ENCODE measurements around the gene ILDR1.

Gene ILDR1

DNA sequence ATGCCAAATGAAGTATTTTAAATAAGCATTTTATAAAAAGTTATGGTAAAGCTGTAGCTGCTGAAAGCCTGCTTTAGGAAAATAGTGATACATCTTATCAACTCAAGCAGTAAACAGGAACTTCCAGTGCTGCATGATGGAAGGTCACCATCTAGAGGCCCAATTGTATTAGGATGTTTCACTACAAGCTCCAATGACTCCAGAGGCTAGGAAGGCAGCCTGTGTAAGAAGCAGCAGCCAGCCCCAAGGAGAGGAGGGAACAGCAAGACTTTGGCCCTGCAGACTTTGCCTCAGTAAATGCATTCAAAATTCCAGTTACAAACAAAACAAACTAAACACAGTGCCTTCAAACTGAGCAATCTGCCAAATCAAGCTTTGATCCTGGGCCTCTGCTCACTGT is 32.1 kb downstream of the ILDR1 start:
- Histone ChIP-seq H2AFZ (ENCODE audit: low read depth, low read length) (no peak overlapping the region), H3K9me3 (ENCODE audit: insufficient read depth, low read length) (no peaks in the 10 kb centered on the region), H3K4me3 (ENCODE audit: low read length) (no peak overlapping the region), H3K9ac (ENCODE audit: low read length) (no peak overlapping the region), H3K79me2 (ENCODE audit: low read length) (no peaks in the 10 kb centered on the region), H3K27ac (ENCODE audit: low read length) (no peak overlapping the region), H4K20me1 (ENCODE audit: insufficient read depth, low read length) (no peaks in the 10 kb centered on the region), H3K4me2 (ENCODE audit: low read length) (no peak overlapping the region), H3K4me1 (ENCODE audit: low read length) (peaks cover 22% of the 10 kb centered on the region), H3K36me3 (replicated peaks; ENCODE audit: low read depth, low read length) (no peaks in the 10 kb centered on the region), H3K27me3 (ENCODE audit: low read depth, low read length) (no peaks in the 10 kb centered on the region)
- TF ChIP-seq, protein P1, sequence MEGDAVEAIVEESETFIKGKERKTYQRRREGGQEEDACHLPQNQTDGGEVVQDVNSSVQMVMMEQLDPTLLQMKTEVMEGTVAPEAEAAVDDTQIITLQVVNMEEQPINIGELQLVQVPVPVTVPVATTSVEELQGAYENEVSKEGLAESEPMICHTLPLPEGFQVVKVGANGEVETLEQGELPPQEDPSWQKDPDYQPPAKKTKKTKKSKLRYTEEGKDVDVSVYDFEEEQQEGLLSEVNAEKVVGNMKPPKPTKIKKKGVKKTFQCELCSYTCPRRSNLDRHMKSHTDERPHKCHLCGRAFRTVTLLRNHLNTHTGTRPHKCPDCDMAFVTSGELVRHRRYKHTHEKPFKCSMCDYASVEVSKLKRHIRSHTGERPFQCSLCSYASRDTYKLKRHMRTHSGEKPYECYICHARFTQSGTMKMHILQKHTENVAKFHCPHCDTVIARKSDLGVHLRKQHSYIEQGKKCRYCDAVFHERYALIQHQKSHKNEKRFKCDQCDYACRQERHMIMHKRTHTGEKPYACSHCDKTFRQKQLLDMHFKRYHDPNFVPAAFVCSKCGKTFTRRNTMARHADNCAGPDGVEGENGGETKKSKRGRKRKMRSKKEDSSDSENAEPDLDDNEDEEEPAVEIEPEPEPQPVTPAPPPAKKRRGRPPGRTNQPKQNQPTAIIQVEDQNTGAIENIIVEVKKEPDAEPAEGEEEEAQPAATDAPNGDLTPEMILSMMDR (IDR thresholded peaks at IDR 0.05; ENCODE audit: low read depth, low read length) = peak; percentile 27
- TF ChIP-seq EZH2phosphoT487 (IDR thresholded peaks at IDR 0.05; ENCODE audit: low read depth) = no peak

GRCh38 chr3:121988146-121988545 is 33.9 kb downstream of the ILDR1 start:
- H3K79me2 ChIP-seq (ENCODE audit: low read length) = no peaks in the 10 kb centered on the region
- H3K27me3 ChIP-seq (ENCODE audit: low read depth, low read length) = no peaks in the 10 kb centered on the region
- no peak overlapping the region for H3K9ac ChIP-seq (ENCODE audit: low read length)
- H3K27ac ChIP-seq (ENCODE audit: low read length) = no peak overlapping the region
- peaks cover 6% of the 10 kb centered on the region for H3K36me3 ChIP-seq (replicated peaks; ENCODE audit: low read depth, low read length)
- H3K4me3 ChIP-seq (ENCODE audit: low read length) = no peak overlapping the region
- H3K4me2 ChIP-seq (ENCODE audit: low read length) = no peak overlapping the region
- H3K9me3 ChIP-seq (ENCODE audit: insufficient read depth, low read length) = peaks cover 11% of the 10 kb centered on the region; the same call in 1 of the 2 replicates
- TF ChIP-seq, protein P1 (IDR thresholded peaks at IDR 0.05; ENCODE audit: low read depth, low read length) = no peak
- TF ChIP-seq EZH2phosphoT487 (IDR thresholded peaks at IDR 0.05; ENCODE audit: low read depth) = no peak
- no peaks in the 10 kb centered on the region for H4K20me1 ChIP-seq (ENCODE audit: insufficient read depth, low read length)
- H2AFZ ChIP-seq (ENCODE audit: low read depth, low read length) = no peak overlapping the region
- H3K4me1 ChIP-seq (ENCODE audit: low read length) = peaks cover 16% of the 10 kb centered on the region

DNA sequence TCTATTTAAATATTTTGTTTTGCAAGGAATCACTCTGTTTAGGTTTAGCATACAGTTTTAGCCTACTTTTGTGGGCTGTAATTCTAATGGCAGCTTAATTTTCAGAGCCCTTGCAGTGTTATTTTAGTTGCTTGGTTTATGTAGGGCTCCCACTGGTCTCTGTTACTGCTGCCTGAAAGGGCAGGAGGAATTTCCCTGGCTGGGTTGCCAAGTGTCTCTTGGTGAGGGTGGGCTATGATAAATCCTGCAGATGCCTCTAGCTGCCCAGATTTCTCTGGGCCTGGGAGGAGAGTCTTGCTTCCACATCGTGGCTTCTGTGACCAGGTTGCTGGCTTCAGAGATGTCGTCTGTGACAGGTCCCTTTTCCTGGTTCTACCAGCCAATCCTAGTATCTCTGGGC is 36.2 kb downstream of the ILDR1 start:
- Histone ChIP-seq H3K79me2 (ENCODE audit: low read length) (no peaks in the 10 kb centered on the region), H3K36me3 (replicated peaks; ENCODE audit: low read depth, low read length) (peaks cover 6% of the 10 kb centered on the region), H4K20me1 (ENCODE audit: insufficient read depth, low read length) (no peaks in the 10 kb centered on the region), H3K27me3 (ENCODE audit: low read depth, low read length) (no peaks in the 10 kb centered on the region), H3K9ac (ENCODE audit: low read length) (no peak overlapping the region), H3K4me2 (ENCODE audit: low read length) (no peak overlapping the region), H3K4me3 (ENCODE audit: low read length) (no peak overlapping the region), H3K27ac (ENCODE audit: low read length) (no peak overlapping the region), H3K4me1 (ENCODE audit: low read length) (peaks cover 9% of the 10 kb centered on the region), H3K9me3 (ENCODE audit: insufficient read depth, low read length) (peaks cover 15% of the 10 kb centered on the region; the same call in 1 of the 2 replicates), H2AFZ (ENCODE audit: low read depth, low read length) (no peak overlapping the region)
- TF ChIP-seq EZH2phosphoT487 (IDR thresholded peaks at IDR 0.05; ENCODE audit: low read depth) = no peak
- TF ChIP-seq, protein P1 (IDR thresholded peaks at IDR 0.05; ENCODE audit: low read depth, low read length) = no peak

- Histone ChIP-seq H3K9me3 (ENCODE audit: insufficient read depth, low read length) (peaks cover 15% of the 10 kb centered on the region; the same call in 1 of the 2 replicates), H2AFZ (ENCODE audit: low read depth, low read length) (no peak overlapping the region), H3K27ac (ENCODE audit: low read length) (no peak overlapping the region), H3K4me3 (ENCODE audit: low read length) (no peak overlapping the region), H3K27me3 (ENCODE audit: low read depth, low read length) (no peaks in the 10 kb centered on the region), H4K20me1 (ENCODE audit: insufficient read depth, low read length) (no peaks in the 10 kb centered on the region), H3K36me3 (replicated peaks; ENCODE audit: low read depth, low read length) (peaks cover 6% of the 10 kb centered on the region), H3K4me2 (ENCODE audit: low read length) (no peak overlapping the region), H3K79me2 (ENCODE audit: low read length) (no peaks in the 10 kb centered on the region), H3K9ac (ENCODE audit: low read length) (no peak overlapping the region), H3K4me1 (ENCODE audit: low read length) (peaks cover 14% of the 10 kb centered on the region)
- TF ChIP-seq EZH2phosphoT487 (IDR thresholded peaks at IDR 0.05; ENCODE audit: low read depth) = no peak
- TF ChIP-seq, protein P1 (IDR thresholded peaks at IDR 0.05; ENCODE audit: low read depth, low read length) = no peak
Measured at GRCh38 chr3:121981473-121981872, 40.6 kb downstream of the ILDR1 start.

Data from OCI-LY3 (cell line).